MM.1S (cell line): ENCODE results near the gene TUBB6.

ENCODE experiments used
- CTCF ChIP-seq: fragments of 300-600 bp; sonication (generic); IDR thresholded peaks from 2 replicates; pipeline ENCODE4 v1.5.1; 2016; ENCODE audit warnings: antibody characterized with exemption, low read length, mixed read lengths
- EZH2phosphoT487 ChIP-seq: fragments of 300-600 bp; sonication (generic); IDR thresholded peaks from 2 replicates; pipeline ENCODE4 v1.6.1; 2018; ENCODE audit warnings: antibody characterized with exemption, low read length

- TF ChIP-seq CTCF (no peak), EZH2phosphoT487 (no peak)
These were observed 25.5 kb upstream of the TUBB6 start for GRCh38 chr18:12282442-12283039.
